ENCODE measurements around the gene TCF7L2. TPM values are rescaled to one million over a fixed set of nuclear protein-coding genes. Genes with fewer than 3 reads are reported as not detected.

Gene TCF7L2
- total RNA-seq, 1 donor, result 8.8 TPM

- H3K4me3 ChIP-seq (ENCODE audit: low read depth, low read length), result no peak overlapping the region
- DNase-seq (ENCODE audit: low read depth), result no peak
- no peak for TF ChIP-seq CTCF (IDR thresholded peaks at IDR 0.05; ENCODE audit: insufficient read depth, low read length)
Observed at GRCh38 chr10:113149626-113150025, 199.6 kb downstream of the TCF7L2 start.

GRCh38 chr10:113151190-113151666, 201.2 kb downstream of the TCF7L2 start:
- H3K4me3 ChIP-seq (ENCODE audit: low read depth, low read length), result no peak overlapping the region
- DNase-seq (ENCODE audit: low read depth), result no peak
- TF ChIP-seq CTCF (IDR thresholded peaks at IDR 0.05; ENCODE audit: insufficient read depth, low read length), result no peak

GRCh38 chr10:113153493-113154102, 203.6 kb downstream of the TCF7L2 start:
- H3K4me3 ChIP-seq (ENCODE audit: low read depth, low read length), result no peak overlapping the region
- no peak for DNase-seq (ENCODE audit: low read depth)
- no peak for TF ChIP-seq CTCF (IDR thresholded peaks at IDR 0.05; ENCODE audit: insufficient read depth, low read length)

- no peak for DNase-seq (ENCODE audit: low read depth)
- no peak overlapping the region for H3K4me3 ChIP-seq (ENCODE audit: low read depth, low read length)
- no peak for TF ChIP-seq CTCF (IDR thresholded peaks at IDR 0.05; ENCODE audit: insufficient read depth, low read length)
Observed at GRCh38 chr10:113157441-113157840, 207.4 kb downstream of the TCF7L2 start.

GRCh38 chr10:113158183-113158582, 208.1 kb downstream of the TCF7L2 start:
- TF ChIP-seq CTCF (IDR thresholded peaks at IDR 0.05; ENCODE audit: insufficient read depth, low read length), result no peak
- H3K4me3 ChIP-seq (ENCODE audit: low read depth, low read length), result no peak overlapping the region
- DNase-seq (ENCODE audit: low read depth), result no peak

GRCh38 chr10:113159563-113159962, 209.5 kb downstream of the TCF7L2 start:
- H3K4me3 ChIP-seq (ENCODE audit: low read depth, low read length), result no peak overlapping the region
- DNase-seq (ENCODE audit: low read depth), result no peak
- TF ChIP-seq CTCF (IDR thresholded peaks at IDR 0.05; ENCODE audit: insufficient read depth, low read length), result no peak

- DNase-seq (ENCODE audit: low read depth), result no peak
- no peak overlapping the region for H3K4me3 ChIP-seq (ENCODE audit: low read depth, low read length)
- TF ChIP-seq CTCF (IDR thresholded peaks at IDR 0.05; ENCODE audit: insufficient read depth, low read length), result no peak
Observed at GRCh38 chr10:113160641-113161040, 210.6 kb downstream of the TCF7L2 start.

All from fibroblast of the aortic adventitia (primary cell).